NAMALWA (cell line): ENCODE measurements around the gene C14orf132.

ENCODE experiments used
- DNase-seq: peaks from one replicate; pipeline ENCODE4 v3.0.0-alpha.2; 2015; ENCODE audit warnings: low spot score

The C14orf132 gene

GRCh38 chr14:96082420-96083300 is 43.5 kb downstream of the C14orf132 start:
- no peak for DNase-seq

- DNase-seq = no peak
These were observed 44.6 kb downstream of the C14orf132 start for GRCh38 chr14:96083667-96084320.

DNA sequence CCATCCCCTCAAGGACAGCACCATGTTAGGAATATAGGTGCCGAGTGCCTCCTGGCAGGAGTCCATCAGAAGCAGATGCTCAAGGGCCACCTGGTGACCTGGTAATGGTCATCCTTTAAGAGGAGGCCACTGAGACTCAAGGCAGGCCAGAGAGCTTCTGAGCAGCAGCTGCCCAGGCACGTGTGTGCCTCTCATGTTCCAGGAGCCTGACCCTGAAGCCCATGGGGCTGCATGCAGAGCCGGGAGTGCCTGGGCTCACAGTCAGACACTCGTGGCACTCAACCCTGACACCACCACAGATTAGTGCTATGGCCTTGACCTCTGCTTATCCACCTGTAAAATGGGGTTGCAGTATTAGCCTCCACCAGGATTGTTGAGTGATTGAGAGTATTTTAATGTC is 45.6 kb downstream of the C14orf132 start:
- DNase-seq = no peak

DNA sequence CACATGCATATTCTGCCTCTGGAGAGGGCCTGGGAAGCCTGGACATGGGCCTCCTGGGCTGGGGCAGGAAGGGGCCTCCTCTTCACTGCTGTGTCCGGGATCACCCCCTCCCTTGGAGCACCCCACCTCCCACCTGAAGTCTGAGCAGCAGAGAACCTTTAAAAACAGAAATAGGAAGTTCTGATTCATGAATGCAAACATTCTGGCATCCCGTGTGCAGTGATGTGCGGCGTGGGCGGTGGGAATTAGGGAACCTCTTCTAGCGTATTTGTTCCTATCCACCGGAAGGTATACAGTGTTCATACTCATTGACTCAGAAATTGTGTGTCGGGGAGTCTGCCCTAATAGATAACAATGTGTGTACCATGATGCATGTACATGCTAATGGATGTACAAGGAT is 46.2 kb downstream of the C14orf132 start:
- no peak for DNase-seq

GRCh38 chr14:96086032-96086431 is 46.9 kb downstream of the C14orf132 start:
- DNase-seq = no peak

- DNase-seq = no peak
These were observed 47.5 kb downstream of the C14orf132 start for GRCh38 chr14:96086574-96087077.

DNA sequence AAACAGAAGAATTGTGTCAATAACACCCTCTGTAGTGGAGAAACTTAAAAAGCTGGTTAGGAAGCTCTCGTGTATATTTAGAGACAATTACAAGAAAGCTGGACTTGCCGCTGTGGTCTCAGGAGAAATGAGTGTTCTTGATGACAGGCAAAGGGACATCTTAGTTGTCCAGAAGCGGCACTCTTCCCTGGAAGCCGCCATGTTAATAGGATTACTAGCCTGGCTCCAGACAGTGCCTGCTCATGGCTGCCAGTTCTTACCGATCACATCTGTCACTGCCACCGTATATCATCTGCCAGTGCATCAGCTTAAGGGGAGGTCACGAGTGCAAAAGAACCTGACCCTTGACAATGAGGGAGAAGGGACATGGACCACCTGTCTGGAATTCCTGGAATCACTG is 48.9 kb downstream of the C14orf132 start:
- DNase-seq = no peak

- no peak for DNase-seq
These were observed 49.3 kb downstream of the C14orf132 start for GRCh38 chr14:96088481-96088880.

DNA sequence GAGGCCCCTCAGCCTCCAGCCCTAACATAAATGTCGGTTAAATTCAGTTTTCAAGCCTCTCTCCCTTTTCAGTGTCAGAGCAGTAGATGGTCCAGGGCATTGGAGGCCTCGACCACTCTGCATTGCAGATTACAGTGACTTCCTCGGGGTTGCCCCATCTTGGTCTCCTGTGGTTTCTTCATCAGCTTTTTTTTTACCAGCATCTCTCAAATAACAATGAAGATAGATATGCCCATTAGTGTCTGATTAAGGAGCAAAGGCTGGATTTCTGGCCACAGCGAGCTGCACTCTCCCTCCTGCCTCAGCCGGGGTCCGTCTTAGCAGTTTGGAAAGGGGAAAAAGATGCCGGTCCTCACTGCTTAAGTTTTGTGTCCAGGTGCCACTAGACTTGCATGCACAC is 49.7 kb downstream of the C14orf132 start:
- no peak for DNase-seq

DNA sequence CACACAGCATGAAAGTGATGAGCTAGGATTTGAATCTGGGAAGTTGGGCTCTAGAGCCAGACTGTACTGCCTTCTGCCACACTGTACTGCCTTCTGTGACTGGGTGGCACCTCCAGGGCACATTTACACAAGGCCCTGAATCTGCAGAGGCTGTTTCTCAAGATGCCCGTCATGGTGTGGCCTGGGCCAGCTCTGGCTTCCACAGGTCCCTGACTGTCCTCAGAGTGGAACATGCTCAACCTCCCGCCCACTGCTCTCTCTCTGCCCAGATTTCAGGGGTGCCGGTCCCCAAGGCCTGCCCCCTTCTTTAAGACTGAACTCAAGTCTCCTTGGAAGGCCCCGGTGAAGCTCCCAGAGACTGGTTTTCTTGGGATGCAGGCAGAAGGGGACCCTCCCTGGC is 50.2 kb downstream of the C14orf132 start:
- DNase-seq = no peak

- no peak for DNase-seq
These were observed 51.4 kb downstream of the C14orf132 start for GRCh38 chr14:96090441-96091148.

- DNase-seq = no peak
These were observed 52.1 kb downstream of the C14orf132 start for GRCh38 chr14:96091149-96091693.

DNA sequence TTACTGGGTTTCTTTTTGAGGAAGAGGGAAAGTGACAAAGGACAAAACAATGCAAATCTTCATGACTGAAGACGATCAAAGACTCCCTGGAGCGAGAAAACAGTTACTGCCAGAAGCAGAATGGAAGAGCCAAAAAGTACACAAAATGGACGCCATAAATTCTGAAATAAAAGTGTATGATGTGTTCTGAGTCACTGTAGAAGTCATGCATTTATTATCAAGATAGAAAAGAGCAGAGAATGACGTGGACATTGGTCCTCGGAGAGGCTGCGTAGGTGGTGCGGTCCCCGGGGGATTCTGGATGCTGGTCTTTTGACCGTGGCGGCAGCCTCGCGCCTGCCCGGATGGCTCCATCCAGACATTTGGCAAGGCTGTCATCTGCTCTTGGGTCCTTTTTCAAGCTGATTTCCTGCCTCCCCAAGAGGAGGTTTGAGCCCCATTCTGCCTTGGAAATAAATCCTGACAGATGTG is 52.8 kb downstream of the C14orf132 start:
- DNase-seq = no peak

GRCh38 chr14:96092936-96093335 is 53.8 kb downstream of the C14orf132 start:
- DNase-seq = no peak

GRCh38 chr14:96094211-96094610 is 55.0 kb downstream of the C14orf132 start:
- no peak for DNase-seq

DNA sequence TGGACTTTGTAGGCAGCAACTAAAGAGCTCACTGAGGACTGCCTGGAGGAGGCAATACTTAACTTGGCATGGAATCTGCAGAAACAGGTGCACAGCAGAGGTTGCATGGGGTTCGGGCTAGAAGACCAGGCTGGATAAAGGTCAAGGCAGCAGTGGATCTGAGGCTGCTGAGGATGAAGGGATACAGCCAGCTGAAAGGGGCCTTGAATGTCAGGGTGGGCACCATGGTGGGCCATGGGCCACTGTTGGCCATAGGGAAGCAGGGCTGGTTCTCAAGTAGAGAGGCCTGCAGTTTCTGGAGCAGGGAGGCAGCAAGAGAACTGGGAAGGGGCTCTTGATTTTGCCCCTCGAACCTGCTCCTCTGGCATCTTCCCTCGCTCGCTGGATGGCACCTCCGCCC is 55.5 kb downstream of the C14orf132 start:
- no peak for DNase-seq

- no peak for DNase-seq
These were observed 55.9 kb downstream of the C14orf132 start for GRCh38 chr14:96095058-96095457.

- DNase-seq = no peak
These were observed 56.7 kb downstream of the C14orf132 start for GRCh38 chr14:96095581-96096476.

- DNase-seq = no peak
These were observed 57.8 kb downstream of the C14orf132 start for GRCh38 chr14:96096639-96097610.

GRCh38 chr14:96097752-96098151 is 58.6 kb downstream of the C14orf132 start:
- no peak for DNase-seq
